C4-2B (cell line): ENCODE measurements around the gene CAMTA1.
A peak's percentile ranks its signal among the peaks of the same experiment; 100 is the strongest.

Source experiments
- CTCF ChIP-seq: fragments of 450-650 bp; conservative IDR thresholded peaks from 2 replicates; pipeline ENCODE4 v1.5.1; 2017; ENCODE audit warnings: mild to moderate bottlenecking
- ZFX ChIP-seq: fragments of 450-650 bp; IDR thresholded peaks from 2 replicates; pipeline ENCODE4 v1.6.1; 2017

GRCh38 chr1:7539769-7540175 is 754.5 kb downstream of the CAMTA1 start:
- TF ChIP-seq CTCF (peak; percentile 83), ZFX (no peak)
